GM18520 (cell line): Measurements from ENCODE around the gene SLC66A2.

Source experiments
- ATAC-seq: cut with Tn5 transposase; IDR thresholded peaks from one replicate; pipeline ENCODE4 v1.9.1; 2021; ENCODE audit not compliant: unreplicated experiment

SLC66A2 gene

DNA sequence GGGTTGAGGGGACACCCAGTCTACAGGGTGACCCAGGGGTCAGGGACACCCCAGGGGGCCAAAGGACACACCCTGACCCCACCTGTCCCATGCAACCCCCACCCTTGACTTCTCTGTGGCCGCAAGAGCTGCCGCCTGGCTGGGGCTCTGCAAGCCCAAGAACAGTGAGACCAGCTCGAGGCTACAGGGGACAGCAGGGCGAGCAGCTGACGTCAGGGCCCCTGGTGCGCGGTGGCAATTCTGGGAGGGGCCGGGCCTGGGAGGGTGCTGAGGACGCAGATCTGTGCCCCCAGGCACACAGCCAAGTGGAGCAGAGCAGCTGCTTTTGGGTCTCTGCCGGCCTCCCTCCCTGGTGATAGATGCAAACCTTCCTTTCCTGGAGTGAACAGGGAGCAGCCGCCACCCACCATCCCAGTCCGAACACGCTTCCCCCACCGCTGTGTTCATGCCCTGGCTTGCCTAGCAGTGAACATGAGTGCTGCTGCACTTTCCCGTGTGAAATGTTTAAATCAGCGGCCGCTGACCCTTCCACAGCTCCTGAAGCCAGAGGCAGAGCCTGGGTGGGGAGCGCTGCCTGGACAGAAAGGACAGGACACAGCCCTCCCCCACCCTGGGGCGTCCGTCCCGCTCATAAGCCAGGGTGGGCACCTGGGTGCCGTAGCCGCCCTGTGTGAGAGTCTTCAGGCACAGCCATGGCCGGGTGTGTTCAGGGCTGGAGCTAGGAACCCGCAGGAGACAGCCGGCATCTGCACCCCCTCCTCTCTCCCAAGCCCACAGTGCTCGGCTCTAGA is 46.9 kb downstream of the SLC66A2 start:
- no peak for ATAC-seq

DNA sequence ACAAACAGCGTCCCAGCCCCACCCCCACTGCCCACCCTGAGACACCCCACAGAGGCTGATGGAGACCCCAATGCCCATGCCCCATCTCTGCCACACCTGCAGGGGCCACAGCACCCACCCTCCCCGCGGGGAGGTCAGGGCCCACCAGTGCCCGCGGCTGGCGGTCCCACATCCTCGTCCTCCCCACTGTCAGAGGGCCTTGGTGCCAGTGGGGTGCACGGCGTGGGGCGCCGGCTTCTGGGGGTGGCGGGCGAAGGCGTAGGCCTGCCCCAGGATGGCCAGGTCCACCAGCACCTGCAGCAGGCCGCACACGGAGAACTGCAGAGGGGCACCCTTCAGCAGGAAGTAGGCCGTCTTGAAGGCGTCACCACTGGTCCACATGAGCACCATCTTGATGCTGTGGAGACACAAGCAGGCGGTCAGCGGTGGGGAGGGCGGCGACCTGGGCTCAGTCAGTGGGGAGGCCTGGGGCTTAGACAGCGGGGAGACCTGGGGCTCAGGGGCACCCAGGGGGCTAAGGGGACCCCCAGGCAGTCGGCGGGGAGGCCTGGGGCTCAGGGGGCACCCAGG is 47.6 kb downstream of the SLC66A2 start:
- no peak for ATAC-seq

DNA sequence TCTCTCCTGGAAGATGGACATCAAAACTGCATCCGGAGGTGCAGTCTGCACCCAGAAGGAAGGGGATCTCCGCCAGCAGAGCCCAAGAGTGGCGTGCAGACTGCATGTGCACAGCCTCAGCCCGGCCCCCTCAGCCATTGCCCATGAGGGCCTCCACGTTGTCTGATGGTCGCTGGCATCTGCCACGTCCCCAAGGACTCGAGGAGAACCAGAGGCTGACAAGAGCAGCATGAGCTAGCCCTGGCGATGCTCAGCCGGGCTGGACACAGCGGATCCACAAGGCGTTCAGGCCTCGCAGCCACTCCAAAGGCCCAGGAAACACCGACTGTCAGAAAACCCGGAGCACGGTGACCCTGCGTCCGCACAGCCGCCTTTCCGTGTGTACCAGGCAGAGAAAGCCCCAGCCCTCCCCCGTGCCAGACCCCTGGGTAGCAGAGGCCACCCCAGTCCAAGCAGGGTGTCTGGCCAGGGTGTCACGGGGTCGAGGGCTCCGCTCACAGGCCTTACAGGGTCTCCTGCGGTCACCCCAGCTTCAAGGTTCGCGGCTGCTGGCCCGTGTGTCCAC is 48.3 kb downstream of the SLC66A2 start:
- ATAC-seq, result no peak

DNA sequence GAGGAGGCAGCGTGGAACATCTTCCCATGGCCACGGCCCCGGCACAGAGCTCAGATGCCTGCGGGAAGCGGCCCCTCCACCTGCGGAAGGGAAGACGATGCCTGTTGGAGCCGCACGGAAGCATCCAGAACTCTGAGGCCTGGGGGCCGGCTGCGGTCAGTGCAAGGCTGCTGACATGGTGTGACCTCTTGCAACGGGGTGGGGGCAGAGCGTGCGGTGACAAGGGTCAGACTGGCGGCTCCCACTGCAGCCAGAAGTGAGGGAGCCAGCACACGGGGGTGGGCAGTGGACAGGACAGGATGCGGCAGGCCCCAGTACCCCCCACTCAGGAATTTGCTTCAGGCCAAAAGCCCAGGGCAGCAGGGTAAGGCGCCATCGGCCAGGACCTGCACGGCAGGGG is 48.8 kb downstream of the SLC66A2 start:
- ATAC-seq, result no peak

DNA sequence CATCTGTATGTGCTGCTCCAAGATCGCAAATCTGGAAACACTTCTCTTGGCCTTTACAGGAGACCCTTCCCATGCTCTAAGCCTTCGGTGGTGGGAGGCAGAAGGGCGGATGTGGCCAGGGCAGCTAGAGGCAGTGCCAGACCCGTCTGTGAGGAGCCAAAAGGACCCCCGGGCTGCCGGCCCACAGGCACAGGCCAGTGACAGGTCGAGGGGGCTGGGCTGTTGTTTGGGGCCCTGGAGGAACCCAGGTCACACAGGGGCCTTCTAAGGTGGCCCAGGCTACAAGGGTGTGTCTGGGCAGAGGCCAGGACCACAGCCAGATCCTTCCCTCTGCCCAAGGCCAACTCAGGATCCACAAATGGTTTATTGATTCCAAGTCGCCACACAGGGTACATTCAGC is 49.4 kb downstream of the SLC66A2 start:
- ATAC-seq, result no peak

DNA sequence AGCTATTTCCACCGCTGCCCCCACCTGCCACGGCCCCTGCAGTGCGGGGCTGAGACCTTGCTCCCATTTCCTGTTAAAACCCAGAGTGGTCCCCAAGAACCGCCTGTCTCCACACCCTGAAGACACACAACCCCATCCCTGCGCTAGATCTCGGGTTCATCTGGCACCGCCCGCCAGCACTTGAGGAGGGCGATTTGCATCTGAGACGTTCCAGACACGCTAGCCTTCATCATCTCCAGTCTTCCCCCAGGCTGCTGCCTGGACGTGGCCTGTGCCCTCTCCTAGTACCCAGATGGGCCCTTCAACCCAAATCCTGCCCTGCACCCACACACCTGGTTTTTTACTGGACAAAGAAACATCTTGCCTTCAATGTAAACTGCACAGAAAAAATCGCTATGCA is 49.8 kb downstream of the SLC66A2 start:
- no peak for ATAC-seq

DNA sequence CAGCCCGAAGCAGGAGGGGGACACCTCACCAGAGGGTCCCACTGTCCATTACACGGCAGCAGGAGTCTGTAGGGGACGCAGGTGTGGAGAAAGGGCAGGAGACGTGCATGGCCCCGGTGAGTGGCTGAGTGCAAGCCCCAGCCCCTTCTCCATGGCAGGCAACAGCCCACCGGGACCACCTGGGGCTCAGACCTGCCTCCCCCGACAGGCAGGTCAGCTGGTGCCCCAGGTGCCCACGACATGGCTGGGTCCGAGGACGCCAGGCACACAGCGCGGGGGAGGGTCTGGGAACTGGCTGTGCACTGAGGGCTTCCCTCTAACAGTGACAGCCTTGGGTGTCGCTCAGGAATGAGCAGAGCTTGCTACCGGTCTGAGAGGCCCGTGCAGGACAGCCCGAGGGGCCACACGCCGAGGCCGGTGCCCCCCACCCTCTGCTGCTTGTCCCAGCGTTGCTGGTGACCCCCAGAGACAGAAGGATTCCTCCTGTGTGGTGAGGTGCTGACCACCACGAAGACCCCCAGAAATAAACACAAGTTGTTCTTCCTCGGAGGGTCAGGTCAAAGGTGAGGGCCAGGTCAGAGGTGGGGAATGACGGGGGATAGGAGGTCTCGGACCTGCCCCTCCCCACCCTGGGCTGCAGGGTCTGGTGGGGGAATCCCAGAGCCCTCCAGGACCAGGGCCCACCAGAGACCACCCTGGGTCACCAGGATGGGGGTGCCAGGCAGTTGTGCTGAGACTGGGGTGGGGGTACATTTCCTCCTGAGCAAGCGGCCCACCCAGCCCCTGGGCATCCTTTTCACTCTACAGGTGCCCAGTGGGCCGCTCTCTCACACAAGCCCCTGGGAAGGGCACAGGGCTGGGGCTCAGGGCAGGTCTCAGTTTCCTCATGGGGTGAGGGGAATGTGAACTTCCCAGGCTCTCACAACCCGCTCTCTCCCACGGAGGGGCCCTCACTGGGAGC is 50.6 kb downstream of the SLC66A2 start:
- no peak for ATAC-seq

DNA sequence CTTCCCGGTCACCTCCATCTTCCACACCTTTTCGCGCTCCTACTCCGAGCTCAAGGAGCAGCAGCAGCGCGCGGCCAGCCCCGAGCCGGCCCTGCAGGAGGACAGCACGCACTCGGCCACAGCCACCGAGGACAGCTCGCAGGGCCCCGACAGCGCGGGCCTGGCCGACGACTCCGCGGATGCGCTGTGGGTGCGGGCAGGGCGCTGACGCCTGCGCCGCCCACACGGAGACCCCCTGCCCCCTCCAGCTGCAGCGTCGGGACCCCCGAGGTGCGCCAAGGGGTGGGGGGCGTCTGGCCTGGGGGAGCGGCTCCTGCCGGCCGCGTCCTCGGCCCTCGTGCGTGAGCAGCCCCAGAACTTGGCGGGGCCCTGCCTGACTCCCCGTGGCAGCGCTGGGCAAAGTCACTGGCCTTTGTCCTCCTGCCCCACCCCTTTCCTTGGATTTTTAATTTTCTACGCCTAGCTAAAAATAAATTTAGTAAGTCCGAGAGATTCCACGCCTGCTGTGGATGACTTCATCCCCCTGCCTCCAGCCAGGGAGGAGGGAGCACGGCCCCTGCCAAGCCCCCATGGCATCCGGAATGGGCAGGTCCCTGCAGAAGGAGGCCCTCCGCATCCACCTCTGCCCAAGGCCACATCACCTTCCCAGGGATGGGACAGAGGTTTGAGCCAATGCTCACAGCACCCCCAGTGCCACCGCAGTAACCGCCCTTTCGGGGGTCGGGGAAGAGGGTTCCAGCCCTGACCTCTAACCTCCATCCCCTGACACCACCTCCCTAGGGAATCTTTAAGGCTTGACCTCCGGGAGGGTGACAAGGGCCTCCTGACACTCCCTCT is 51.6 kb downstream of the SLC66A2 start:
- no peak for ATAC-seq

DNA sequence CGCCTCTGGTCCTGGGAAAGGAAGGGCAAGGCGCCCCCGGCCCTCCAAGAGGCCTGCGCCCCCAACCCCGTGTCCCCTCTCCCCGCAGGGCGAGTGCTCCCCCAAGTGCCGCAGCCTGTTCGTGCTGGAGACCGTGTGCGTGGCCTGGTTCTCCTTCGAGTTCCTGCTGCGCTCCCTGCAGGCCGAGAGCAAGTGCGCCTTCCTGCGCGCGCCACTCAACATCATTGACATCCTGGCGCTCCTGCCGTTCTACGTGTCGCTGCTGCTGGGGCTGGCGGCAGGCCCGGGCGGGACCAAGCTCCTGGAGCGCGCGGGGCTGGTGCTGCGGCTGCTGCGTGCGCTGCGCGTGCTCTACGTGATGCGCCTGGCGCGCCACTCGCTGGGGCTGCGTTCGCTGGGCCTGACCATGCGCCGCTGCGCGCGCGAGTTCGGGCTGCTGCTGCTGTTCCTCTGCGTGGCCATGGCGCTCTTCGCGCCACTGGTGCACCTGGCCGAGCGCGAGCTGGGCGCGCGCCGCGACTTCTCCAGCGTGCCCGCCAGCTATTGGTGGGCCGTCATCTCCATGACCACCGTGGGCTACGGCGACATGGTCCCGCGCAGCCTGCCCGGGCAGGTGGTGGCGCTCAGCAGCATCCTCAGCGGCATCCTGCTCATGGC is 52.4 kb downstream of the SLC66A2 start:
- ATAC-seq, result no peak

DNA sequence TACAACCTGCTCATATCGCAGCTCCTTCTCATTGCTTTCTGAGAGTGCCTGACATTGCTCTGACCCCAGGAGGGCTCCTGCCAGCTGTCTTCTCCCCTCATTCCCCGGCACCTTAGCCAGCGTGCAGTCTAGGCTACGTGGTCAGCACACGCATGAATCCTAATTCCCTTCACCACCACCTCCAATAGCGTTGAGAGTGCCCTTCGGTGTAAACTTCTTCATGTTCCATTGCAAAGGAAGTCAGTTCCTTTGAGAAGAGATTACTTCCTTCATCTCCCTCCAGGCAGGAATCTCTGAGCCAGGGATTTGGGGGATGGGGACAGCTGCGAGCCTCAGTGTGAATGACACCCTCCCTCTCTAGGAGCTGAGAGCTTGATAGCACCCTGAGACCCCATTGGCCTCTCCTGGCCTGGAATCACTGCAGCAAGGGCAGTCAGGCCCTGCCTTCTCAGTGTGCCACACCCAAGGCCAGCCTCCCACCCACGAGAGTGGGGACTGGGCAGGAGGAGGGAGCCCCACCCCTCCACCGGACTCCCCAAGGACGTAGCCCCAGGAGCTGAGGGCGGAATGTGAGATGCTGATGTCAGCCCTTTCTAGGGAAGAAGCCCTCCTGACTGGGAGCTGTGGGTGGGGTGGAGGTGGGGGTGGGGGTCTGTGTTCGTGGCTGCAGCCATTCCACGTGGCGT is 53.4 kb downstream of the SLC66A2 start:
- no peak for ATAC-seq

DNA sequence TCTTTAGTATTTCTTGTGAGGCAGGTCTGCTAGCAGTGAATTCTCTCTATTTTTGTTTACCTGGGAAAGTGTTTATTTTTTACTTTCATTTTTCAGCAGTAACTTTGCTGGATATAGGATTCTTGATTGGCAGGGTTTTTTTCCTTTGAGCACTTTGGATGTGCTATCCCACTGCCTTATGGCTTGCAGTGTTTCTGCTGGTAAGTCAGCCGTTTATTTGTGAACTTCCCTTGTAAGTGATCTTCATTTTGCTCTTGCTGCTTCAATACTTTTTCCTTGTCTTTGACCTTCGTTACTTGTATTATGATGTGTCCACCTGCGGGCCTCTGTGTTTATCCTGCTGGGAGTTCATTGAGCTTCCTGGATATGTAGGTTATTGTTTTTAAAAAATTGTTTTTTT is 54.7 kb downstream of the SLC66A2 start:
- no peak for ATAC-seq

DNA sequence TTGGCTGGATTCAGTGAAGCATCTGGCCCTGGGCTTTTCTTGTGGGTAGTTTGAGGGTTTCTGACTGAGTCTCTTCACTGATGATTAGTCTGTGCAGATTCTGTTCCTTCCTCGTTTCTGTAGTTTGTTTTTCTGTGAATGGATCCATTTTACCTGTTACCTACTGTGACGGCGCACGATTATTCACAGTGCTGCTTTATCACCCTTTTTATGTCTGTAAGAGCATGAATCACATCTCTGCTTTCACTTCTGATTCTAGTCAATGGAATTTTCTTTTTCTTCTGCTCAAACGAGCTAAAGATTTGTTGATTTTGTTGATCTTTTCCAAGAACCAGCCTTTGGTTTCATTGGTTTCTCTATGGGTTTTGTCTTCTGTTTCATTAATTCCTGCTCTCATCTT is 60.8 kb downstream of the SLC66A2 start:
- ATAC-seq, result no peak

DNA sequence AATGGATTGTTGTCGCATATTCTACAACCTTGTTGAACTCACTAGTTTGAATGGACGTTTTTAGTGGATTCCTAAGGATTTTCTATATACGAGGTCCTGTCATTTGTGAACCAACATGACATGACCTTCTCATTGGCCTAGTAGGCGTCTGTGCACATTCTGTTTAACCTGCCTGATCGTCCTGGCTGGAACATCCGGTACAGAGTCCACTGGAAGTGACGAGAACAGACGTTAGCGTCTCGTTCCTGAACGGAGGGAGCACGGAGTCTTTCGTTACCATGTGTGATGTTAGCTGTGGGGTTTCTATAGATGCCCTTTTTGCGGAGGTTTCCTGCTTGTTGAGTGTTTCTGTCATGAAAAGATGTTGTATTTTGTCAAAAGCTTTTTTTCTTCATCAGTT is 61.9 kb downstream of the SLC66A2 start:
- no peak for ATAC-seq

DNA sequence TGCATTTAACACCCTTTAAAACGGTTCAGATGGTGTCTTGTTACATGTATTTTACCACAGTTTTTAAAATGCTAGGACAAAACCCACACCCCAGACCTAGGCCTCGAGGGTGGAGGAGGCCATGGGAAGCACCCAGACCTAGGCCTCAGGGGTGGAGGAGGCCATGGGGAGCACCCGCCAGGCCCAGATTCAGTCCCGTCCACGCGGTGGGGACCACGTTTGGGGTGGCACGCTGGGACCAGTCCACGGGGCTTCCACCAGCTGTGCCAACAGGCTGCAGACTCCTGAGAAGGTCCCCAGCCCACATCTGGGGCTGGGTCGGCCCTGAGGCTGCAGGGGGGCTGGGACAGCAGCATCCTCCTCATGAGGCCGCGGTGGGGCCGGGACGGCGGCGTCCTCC is 63.4 kb downstream of the SLC66A2 start:
- no peak for ATAC-seq

DNA sequence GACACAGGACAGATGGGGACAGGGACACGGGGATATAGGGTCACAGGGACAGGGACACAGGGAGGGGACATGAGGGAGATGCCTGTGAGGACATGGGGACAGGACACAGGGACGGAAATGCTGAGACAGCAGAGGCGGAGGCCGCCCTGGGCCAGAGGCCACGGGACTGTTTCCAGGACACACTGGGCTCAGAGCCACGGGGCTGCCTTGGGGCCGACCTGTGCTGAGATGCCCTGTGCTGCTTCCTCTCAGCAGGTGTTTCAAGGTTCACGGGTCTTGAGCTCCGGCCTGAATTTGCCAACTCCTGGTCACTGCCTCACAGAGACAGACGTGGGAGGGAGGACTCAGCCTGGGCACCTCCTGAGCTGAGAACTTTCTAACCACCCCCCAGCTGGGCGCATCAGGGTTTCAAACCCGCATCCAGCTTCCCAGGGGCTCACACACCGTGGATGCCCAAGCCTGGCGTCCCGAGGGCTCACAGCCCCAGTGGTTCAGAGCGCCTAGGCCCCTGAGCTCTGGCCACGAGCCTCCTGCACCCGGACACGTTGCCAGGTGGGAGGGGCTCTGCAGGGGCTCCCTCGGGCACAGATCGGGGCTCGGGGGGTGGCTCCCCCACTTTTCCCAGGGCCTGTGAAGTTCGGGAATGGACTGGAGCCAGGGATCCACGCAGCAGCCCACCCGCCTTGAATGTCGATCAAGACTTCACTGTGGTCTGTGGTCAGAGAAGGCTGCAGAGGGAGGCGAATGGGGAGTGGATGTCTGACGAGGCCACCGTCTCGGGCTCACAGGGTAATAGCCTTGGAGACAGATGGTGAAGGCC is 64.1 kb downstream of the SLC66A2 start:
- ATAC-seq, result no peak

DNA sequence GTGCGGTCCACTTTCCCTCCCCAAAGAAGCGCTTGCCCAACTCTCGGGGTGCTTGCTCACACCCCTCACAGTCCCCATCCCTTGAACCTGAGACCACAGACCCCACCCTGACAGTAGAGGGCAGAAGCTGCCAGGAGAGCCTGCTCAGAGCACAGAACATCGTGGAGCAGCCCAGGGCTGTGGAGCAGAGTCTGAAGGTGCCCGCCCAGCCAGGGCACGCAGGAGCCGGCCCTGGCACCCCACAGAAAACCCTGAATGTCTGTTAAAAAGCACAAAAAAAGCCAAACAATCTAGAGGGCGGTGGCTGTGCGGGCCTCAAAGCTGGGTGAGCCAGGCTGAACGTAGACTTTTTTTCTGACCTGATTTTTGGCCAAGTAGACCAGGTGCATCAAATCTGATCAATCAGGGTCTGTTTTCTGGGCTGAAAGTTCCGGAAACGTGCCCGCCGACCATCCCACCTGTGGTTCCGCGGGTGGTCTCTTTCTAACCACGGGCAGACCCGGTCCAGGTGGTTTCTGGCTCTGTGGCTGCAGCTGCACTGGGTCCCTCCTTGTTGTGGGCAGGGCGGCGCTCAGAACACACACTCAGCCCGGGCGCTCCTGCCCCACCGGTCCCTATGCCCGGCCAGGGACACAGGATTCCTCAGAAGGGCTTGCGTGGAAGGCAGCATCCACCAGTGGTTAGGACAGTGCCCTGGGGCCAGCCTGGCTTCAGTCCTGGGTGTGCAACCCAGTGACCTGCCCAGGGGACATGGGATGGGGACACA is 66.3 kb downstream of the SLC66A2 start:
- ATAC-seq, result no peak

DNA sequence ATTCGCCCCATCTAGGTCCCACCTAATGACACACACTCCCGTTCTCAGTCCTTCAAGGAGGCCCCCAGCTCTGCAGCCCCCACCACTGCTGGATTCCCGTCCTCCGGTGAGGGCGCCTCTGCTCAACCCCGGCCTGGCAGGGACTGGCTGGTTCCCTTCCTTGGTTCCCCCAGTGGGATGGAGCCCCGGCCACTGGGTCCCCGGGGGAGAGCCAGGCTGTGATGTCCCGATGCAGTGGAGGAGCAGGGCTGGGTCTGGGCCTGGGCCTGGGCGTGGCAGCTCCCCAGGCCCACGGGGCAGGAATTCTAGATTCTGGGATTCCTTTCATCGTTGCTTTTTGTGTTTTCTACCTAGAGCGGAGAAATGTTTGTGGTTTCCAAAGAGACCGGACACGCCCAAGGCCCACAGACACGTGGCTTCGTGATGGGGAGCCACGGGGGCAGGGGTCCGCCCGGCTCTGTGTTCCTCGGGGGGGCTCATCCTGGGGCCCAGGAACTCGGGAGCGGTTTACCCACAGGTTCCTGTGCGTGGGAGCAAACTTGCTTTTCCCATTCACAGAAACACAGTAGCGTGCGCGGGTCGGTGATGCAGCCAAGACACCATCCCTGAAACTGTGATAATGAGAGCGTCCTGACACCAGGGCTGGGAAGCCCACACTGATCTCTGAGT is 67.0 kb downstream of the SLC66A2 start:
- ATAC-seq, result no peak
